ENCODE results near the gene GABARAP. TPM values are rescaled to one million over a fixed set of nuclear protein-coding genes. Genes with fewer than 3 reads are reported as not detected.

Gene GABARAP
- total and polyA plus RNA-seq, 2 of the 13 experiments (the other 11 are each of a cell fraction or from before 2014, with no cell fraction given), result 161 to 310 TPM

GRCh38 chr17:7280519-7281073 lies 38.3 kb upstream of the GABARAP start:
- in situ Hi-C loops (cut with HindIII; ENCODE audit: extremely low pct_ligation_motif_present, low pct_unique_long_range_greater_than_20kb) (loop anchor here (10.0 kb wide), 1 partner anchor 236 kb away; the partner anchor contains the start of gene SLC16A11), intact Hi-C loops (cut with micrococcal nuclease; ENCODE audit: unreplicated experiment) (loop anchor here (1.0 to 5.0 kb wide), 4 partner anchors 16 to 66 kb away; partner anchors contain the start of gene GABARAP)
- H3K27ac ChIP-seq (ENCODE audit: extremely low read length, insufficient read depth, low read length), result peak overlapping the region; percentile 59
- ATAC-seq (peak; percentile 72), FAIRE-seq (peak; percentile 89), DNase-seq (ENCODE audit: low spot score) (peak; percentile 79)
- peaks cover 38% of the 10 kb centered on the region for H3K4me1 ChIP-seq (ENCODE audit: insufficient read depth, low read length)
- no TSS peak for BruUV-seq (replicated peaks)
- peak overlapping the region; percentile 86 for H3K4me2 ChIP-seq (ENCODE audit: low read depth, low read length)
- peaks cover 8% of the 10 kb centered on the region in 2 experiments; a peak in 4 of 5 replicates for H3K36me3 ChIP-seq (replicated peaks in 1 of 2; ENCODE audit: control insufficient read depth in 1 of 2, insufficient read depth in 2 of 2, low read length in 2 of 2)
- H3K4me3 ChIP-seq (replicated peaks in 1 of 3; ENCODE audit: insufficient read depth in 1 of 3, low read depth in 2 of 3, low read length in 3 of 3), result peak overlapping the region; percentile 23 to 87 (median 31); a peak in 5 of 6 replicates
- CTCF ChIA-PET (ENCODE audit: low intra/inter-chr PET ratio, low total read pairs), result interaction anchor here (1.2 to 2.9 kb wide), 7 partner anchors 12 to 235 kb away, joined by 3 to 43 read pairs (median 6); partner anchors contain the start of genes CTDNEP1 and ELP5
- H4K20me1 ChIP-seq (ENCODE audit: insufficient read depth, low read length), result no peaks in the 10 kb centered on the region
- no peaks in the 10 kb centered on the region for H3K9me3 ChIP-seq (ENCODE audit: low read length)
- 3% methylated on average over 16 of the region's 29 CpGs for WGBS (ENCODE audit: low lambda C conversion rate)
- peak overlapping the region; percentile 27 for H3K9ac ChIP-seq (ENCODE audit: insufficient read depth, low read depth, low read length)
- POLR2A ChIA-PET, result interaction anchor here (0.6 to 3.9 kb wide), 24 partner anchors 12 to 347 kb away, joined by 3 to 35 read pairs (median 6); partner anchors contain the start of genes ACADVL, ASGR2, CTDNEP1 and DLG4
- H3K27me3 ChIP-seq (ENCODE audit: control insufficient read depth in 1 of 2, insufficient read depth in 2 of 2, low read length in 2 of 2), result no peaks in the 10 kb centered on the region
- no peak overlapping the region for H2AFZ ChIP-seq (ENCODE audit: low read length)
- H3K79me2 ChIP-seq (ENCODE audit: insufficient read depth, low read length), result no peaks in the 10 kb centered on the region
- TF ChIP-seq KMT2B (CRISPR knock-in tag; IDR thresholded peaks at IDR 0.05), result peak; percentile 44; the same call in 1 of the 2 replicates
- TF ChIP-seq THYN1 (CRISPR knock-in tag; IDR thresholded peaks at IDR 0.05; ENCODE audit: borderline replicate concordance, low read depth), result 0 out of 2 replicates have a peak, but pooled peaks have one; percentile 34
- TF ChIP-seq ZNF451 (CRISPR knock-in tag; IDR thresholded peaks at IDR 0.05), result peak; percentile 76; the same call in 1 of the 2 replicates
- peak; percentile 74; the same call in 1 of the 2 replicates for TF ChIP-seq ZNF468 (CRISPR knock-in tag; IDR thresholded peaks at IDR 0.05)
- 0 out of 2 replicates have a peak, but pooled peaks have one; percentile 55 for TF ChIP-seq GLI4 (CRISPR knock-in tag; IDR thresholded peaks at IDR 0.05; ENCODE audit: borderline replicate concordance)
- TF ChIP-seq ZNF816 (CRISPR knock-in tag; IDR thresholded peaks at IDR 0.05; ENCODE audit: borderline replicate concordance), result no peak
- TF ChIP-seq HOXA3 (CRISPR knock-in tag; IDR thresholded peaks at IDR 0.05), result peak; percentile 79; the same call in 1 of the 2 replicates
- no peak for TF ChIP-seq DMTF1 (CRISPR knock-in tag; IDR thresholded peaks at IDR 0.05)
- peak; percentile 60; the same call in 1 of the 2 replicates for TF ChIP-seq ZBTB26 (CRISPR knock-in tag; IDR thresholded peaks at IDR 0.05; ENCODE audit: borderline replicate concordance)
- TF ChIP-seq CREBL2 (CRISPR knock-in tag; IDR thresholded peaks at IDR 0.05; ENCODE audit: borderline replicate concordance), result 0 out of 2 replicates have a peak, but pooled peaks have one; percentile 83
- no peak for TF ChIP-seq CREB1 (IDR thresholded peaks at IDR 0.05)
- TF ChIP-seq CREB1 (CRISPR knock-in tag; IDR thresholded peaks at IDR 0.05), result no peak
- no peak; the same call in 1 of the 2 replicates for TF ChIP-seq ZNF672 (CRISPR knock-in tag; IDR thresholded peaks at IDR 0.05)
- TF ChIP-seq TFE3 (CRISPR knock-in tag; IDR thresholded peaks at IDR 0.05), result peak; percentile 47
- TF ChIP-seq NCOA2 (CRISPR knock-in tag; IDR thresholded peaks at IDR 0.05), result peak; percentile 37; the same call in 1 of the 2 replicates
- 0 out of 2 replicates have a peak, but pooled peaks have one; percentile 34 for TF ChIP-seq ZNF235 (CRISPR knock-in tag; IDR thresholded peaks at IDR 0.05; ENCODE audit: borderline replicate concordance)
- TF ChIP-seq ZNF274 (CRISPR knock-in tag; IDR thresholded peaks at IDR 0.05), result peak; percentile 78; the same call in 1 of the 2 replicates
- peak; percentile 9 for TF ChIP-seq SRSF1 (optimal IDR thresholded peaks at IDR 0.05; ENCODE audit: low read depth, low read length)
- peak; percentile 61; the same call in 1 of the 2 replicates for TF ChIP-seq ZNF749 (CRISPR knock-in tag; IDR thresholded peaks at IDR 0.05; ENCODE audit: borderline replicate concordance)
